Middle frontal gyrus (tissue), 1 donor: ENCODE measurements around the gene METTL22.

ENCODE experiments used
- DNase-seq: peaks from one replicate; pipeline ENCODE4 v3.0.0-alpha.2; 2015; ENCODE audit warnings: low spot score; ENCODE audit errors: extremely low spot score

METTL22 gene

GRCh38 chr16:8591451-8591850, 30.0 kb upstream of the METTL22 start:
- no peak for DNase-seq

GRCh38 chr16:8594149-8594666, 27.3 kb upstream of the METTL22 start:
- DNase-seq, result no peak

- DNase-seq, result no peak
These were observed 25.7 kb upstream of the METTL22 start for GRCh38 chr16:8595783-8596182.

GRCh38 chr16:8596581-8596980, 24.9 kb upstream of the METTL22 start:
- no peak for DNase-seq

- DNase-seq, result no peak
These were observed 21.2 kb upstream of the METTL22 start for GRCh38 chr16:8600144-8600775.

GRCh38 chr16:8605554-8605953, 15.9 kb upstream of the METTL22 start:
- no peak for DNase-seq

GRCh38 chr16:8607214-8607613, 14.3 kb upstream of the METTL22 start:
- no peak for DNase-seq

GRCh38 chr16:8611122-8611521, 10.4 kb upstream of the METTL22 start:
- DNase-seq, result no peak

- no peak for DNase-seq
These were observed 9.5 kb upstream of the METTL22 start for GRCh38 chr16:8611886-8612600.

GRCh38 chr16:8614435-8615029, 7.0 kb upstream of the METTL22 start:
- no peak for DNase-seq

- no peak for DNase-seq
These were observed 1.7 kb upstream of the METTL22 start for GRCh38 chr16:8619671-8620370.

- no peak for DNase-seq
These were observed 963 bp upstream of the METTL22 start for GRCh38 chr16:8620535-8620934.

- DNase-seq, result no peak
These were observed 301 bp upstream of the METTL22 start for GRCh38 chr16:8621222-8621571.

GRCh38 chr16:8622315-8622656, 788 bp downstream of the METTL22 start:
- no peak for DNase-seq

- DNase-seq, result no peak
These were observed 2.1 kb downstream of the METTL22 start for GRCh38 chr16:8623634-8624033.

- no peak for DNase-seq
These were observed 4.1 kb downstream of the METTL22 start for GRCh38 chr16:8625491-8626087.

- DNase-seq, result no peak
These were observed 5.4 kb downstream of the METTL22 start for GRCh38 chr16:8626946-8627345.

- DNase-seq, result no peak
These were observed 6.0 kb downstream of the METTL22 start for GRCh38 chr16:8627456-8627855.

- no peak for DNase-seq
These were observed 7.7 kb downstream of the METTL22 start for GRCh38 chr16:8628981-8629725.

- no peak for DNase-seq
These were observed 8.9 kb downstream of the METTL22 start for GRCh38 chr16:8630255-8630953.
